IPS DF 6.9 (cell line): Measurements from ENCODE around the gene OXCT1.
"Not testable (repeated sequence)": the region's sequence is repeated elsewhere in the genome, so short reads cannot be mapped to it uniquely, and the experiment has no call there.

Source experiments
- DNase-seq: peaks from one replicate; pipeline ENCODE4 v3.0.0-alpha.2; 2013; ENCODE audit warnings: low read depth, low spot score
- H3K27ac ChIP-seq: one replicate; pipeline ENCODE4 v1.5.1; 2013; ENCODE audit warnings: low read length, control low read depth
- H3K27me3 ChIP-seq: 2 replicates; pipeline ENCODE4 v1.6.1; 2013; ENCODE audit warnings: mild to moderate bottlenecking, low read length; ENCODE audit not compliant: control insufficient read depth, insufficient read depth
- H3K36me3 ChIP-seq: 2 replicates; pipeline ENCODE4 v1.6.1; 2013; ENCODE audit warnings: low read length; ENCODE audit not compliant: control insufficient read depth, insufficient read depth
- H3K4me1 ChIP-seq: 2 replicates; pipeline ENCODE4 v1.6.1; 2013; ENCODE audit warnings: low read length; ENCODE audit not compliant: control insufficient read depth, insufficient read depth
- H3K4me3 ChIP-seq: 2 replicates; pipeline ENCODE4 v1.5.1; 2013; ENCODE audit warnings: mild to moderate bottlenecking, low read length
- H3K9me3 ChIP-seq: 2 replicates; pipeline ENCODE4 v1.6.1; 2013; ENCODE audit warnings: low read length, inconsistent platforms; ENCODE audit not compliant: control insufficient read depth, insufficient read depth
- WGBS: extraction: QIAGEN DNeasy Blood & Tissue Kit; methylation state at CpG from one replicate; pipeline ENCODE4 v1.1.7; 2013; ENCODE audit warnings: mixed read lengths, missing lambda C conversion rate; ENCODE audit not compliant: insufficient read length, insufficient coverage; 5-methylcytosine and 5-hydroxymethylcytosine counted together

OXCT1 gene

DNA sequence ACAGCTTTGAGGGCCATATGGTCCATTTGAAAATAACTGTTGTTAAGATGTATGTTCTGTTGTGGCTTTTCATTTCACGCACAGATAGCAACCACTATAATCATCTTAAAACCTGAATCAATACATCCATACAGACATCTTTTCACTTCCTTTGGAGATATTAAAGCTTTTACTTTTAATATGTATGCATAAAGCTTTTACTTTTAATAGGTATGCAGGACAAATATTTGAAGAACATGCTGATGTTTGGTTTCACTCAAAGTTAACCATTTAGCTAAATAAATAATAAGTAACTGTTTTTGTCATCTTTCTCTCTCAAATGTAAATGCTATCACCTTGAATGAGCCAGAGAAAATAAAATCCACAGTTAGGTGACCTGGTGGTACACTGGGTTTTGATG is 108.6 kb downstream of the OXCT1 start:
- Histone ChIP-seq H3K27ac (no peak overlapping the region), H3K27me3 (no peaks in the 10 kb centered on the region), H3K4me3 (no peak overlapping the region), H3K9me3 (no peaks in the 10 kb centered on the region), H3K36me3 (no peaks in the 10 kb centered on the region), H3K4me1 (no peaks in the 10 kb centered on the region)
- DNase-seq = no peak
- WGBS = no CpG with 5 or more reads among the region's 1 CpG

DNA sequence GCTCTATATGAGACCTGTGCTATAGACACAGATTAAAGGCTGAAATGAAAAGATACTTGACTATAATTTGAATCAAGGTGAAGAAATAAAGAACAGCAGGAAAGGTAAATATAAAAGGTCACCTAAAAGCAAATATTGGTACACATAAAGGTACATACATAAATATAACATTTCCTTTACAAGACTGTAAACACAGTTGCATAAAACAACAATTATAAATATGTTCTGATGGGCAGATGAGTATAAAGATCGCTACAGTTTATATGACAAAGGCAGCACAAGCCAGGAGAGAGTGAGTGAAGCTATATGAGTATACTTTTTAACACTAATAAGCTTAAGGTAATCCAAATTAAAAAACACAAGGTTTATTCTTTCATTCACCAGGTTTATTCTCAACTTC is 114.5 kb downstream of the OXCT1 start:
- WGBS = no CpG with 5 or more reads among the region's 1 CpG
- no peaks in the 10 kb centered on the region for H3K4me1 ChIP-seq
- H3K9me3 ChIP-seq = no peaks in the 10 kb centered on the region
- H3K36me3 ChIP-seq = no peaks in the 10 kb centered on the region
- DNase-seq = no peak
- no peak overlapping the region for H3K27ac ChIP-seq
- no peak overlapping the region for H3K4me3 ChIP-seq
- no peaks in the 10 kb centered on the region for H3K27me3 ChIP-seq

DNA sequence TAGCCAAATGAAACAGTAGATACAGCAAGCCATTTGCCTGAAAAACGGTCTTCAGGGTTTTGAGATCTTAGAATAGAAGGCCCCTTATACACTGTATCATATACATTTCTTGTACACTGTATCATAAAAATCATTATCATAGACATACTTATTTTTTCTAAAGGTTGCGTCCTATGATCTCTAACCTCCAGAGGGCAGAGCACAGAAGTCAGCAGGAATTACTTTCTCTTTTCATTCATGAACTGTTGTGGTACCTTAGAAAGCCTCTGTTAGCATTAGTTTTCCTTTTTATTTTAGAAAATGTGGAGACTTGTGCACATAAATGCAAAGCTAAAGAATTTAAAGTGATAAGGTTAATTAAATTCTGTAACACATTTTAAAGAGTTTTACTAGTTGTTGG is 115.4 kb downstream of the OXCT1 start:
- Histone ChIP-seq H3K27ac (no peak overlapping the region), H3K36me3 (no peaks in the 10 kb centered on the region), H3K4me1 (no peaks in the 10 kb centered on the region), H3K9me3 (no peaks in the 10 kb centered on the region), H3K4me3 (no peak overlapping the region), H3K27me3 (no peaks in the 10 kb centered on the region)
- no CpG with 5 or more reads among the region's 2 CpGs for WGBS
- DNase-seq = no peak

DNA sequence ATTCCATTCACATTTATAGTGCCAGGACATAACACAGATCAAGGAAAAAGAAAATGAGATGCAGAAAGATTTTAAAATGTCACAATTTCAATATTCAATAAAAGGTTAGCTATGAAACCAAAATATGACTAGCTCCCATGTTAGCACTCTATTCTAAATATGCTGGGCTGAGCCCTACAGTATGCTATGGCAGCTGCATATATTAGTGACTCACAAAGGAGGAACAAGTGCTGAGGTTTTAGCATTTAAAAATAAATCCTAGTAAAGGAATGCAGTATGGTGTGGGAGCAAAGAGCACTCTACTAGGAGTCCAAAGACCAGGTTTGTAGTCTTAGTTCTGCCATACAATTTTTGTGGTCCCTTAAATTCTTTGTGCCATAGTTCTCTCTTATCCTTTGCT is 118.4 kb downstream of the OXCT1 start:
- H3K27me3 ChIP-seq = no peaks in the 10 kb centered on the region
- H3K36me3 ChIP-seq = no peaks in the 10 kb centered on the region
- no peak overlapping the region for H3K27ac ChIP-seq
- no peaks in the 10 kb centered on the region for H3K9me3 ChIP-seq
- no peaks in the 10 kb centered on the region for H3K4me1 ChIP-seq
- H3K4me3 ChIP-seq = no peak overlapping the region
- DNase-seq = no peak

DNA sequence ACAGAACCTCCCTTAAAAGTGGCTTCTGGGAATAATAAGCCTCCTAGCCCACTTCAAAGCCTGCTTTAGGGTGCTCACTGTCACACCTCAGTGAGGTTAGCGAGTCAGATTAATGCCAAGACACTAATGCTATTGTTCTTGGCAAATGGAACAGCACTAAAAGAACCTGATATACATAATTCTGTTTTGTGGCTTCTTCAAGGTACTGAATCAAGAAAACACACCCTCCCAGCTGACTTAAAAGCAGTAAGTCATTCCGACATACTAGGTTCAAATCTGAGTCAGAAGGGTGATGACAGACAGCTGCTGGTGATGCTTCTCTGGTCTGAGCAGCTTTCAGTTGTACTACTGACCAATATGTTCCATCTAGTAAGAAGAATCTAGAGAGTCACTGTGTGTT is 121.6 kb downstream of the OXCT1 start:
- H3K4me1 ChIP-seq = no peaks in the 10 kb centered on the region
- H3K36me3 ChIP-seq = no peaks in the 10 kb centered on the region
- no CpG with 5 or more reads among the region's 2 CpGs for WGBS
- H3K9me3 ChIP-seq = no peaks in the 10 kb centered on the region
- H3K4me3 ChIP-seq = no peak overlapping the region
- no peak for DNase-seq
- no peaks in the 10 kb centered on the region for H3K27me3 ChIP-seq
- no peak overlapping the region for H3K27ac ChIP-seq

DNA sequence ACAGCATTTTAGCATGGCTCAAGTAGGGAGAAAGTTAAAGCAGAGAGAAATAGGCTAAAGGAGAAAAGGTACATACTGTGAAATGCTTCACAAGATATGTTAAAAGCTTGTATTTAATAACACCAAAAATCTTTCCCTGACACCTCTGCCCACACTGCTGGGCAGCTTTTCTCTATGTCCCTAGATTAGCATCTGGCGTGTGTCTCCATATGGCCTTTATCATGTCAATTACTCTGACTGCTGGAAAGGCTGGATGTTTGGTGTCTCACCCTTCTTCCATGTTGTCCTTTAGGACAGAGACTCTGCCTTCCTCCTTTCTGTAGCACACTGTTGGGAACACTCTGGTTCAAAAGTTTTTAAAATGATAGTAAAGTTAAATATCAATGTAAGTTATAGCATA is 122.5 kb downstream of the OXCT1 start:
- DNase-seq = no peak
- no peaks in the 10 kb centered on the region for H3K9me3 ChIP-seq
- H3K27ac ChIP-seq = no peak overlapping the region
- WGBS = no CpG with 5 or more reads among the region's 1 CpG
- no peaks in the 10 kb centered on the region for H3K36me3 ChIP-seq
- no peaks in the 10 kb centered on the region for H3K27me3 ChIP-seq
- no peak overlapping the region for H3K4me3 ChIP-seq
- H3K4me1 ChIP-seq = no peaks in the 10 kb centered on the region

- Histone ChIP-seq H3K4me3 (no peak overlapping the region), H3K36me3 (no peaks in the 10 kb centered on the region), H3K27me3 (no peaks in the 10 kb centered on the region), H3K27ac (no peak overlapping the region), H3K4me1 (no peaks in the 10 kb centered on the region), H3K9me3 (no peaks in the 10 kb centered on the region)
- DNase-seq = no peak
- no CpG with 5 or more reads among the region's 1 CpG for WGBS
Observed at GRCh38 chr5:41747301-41747700, 122.9 kb downstream of the OXCT1 start.

GRCh38 chr5:41742608-41743007 is 127.6 kb downstream of the OXCT1 start:
- not testable (repeated sequence) for DNase-seq, H3K27ac ChIP-seq, H3K36me3 ChIP-seq, H3K4me3 ChIP-seq, H3K9me3 ChIP-seq, H3K4me1 ChIP-seq, H3K27me3 ChIP-seq
- no CpG with 5 or more reads among the region's 1 CpG for WGBS

- H3K27ac ChIP-seq = no peak overlapping the region
- no peak for DNase-seq
- no peaks in the 10 kb centered on the region for H3K27me3 ChIP-seq
- no peaks in the 10 kb centered on the region for H3K4me1 ChIP-seq
- H3K9me3 ChIP-seq = no peaks in the 10 kb centered on the region
- H3K4me3 ChIP-seq = no peak overlapping the region
- no CpG with 5 or more reads among the region's 3 CpGs for WGBS
- no peaks in the 10 kb centered on the region for H3K36me3 ChIP-seq
Observed at GRCh38 chr5:41738710-41739354, 131.4 kb downstream of the OXCT1 start.

DNA sequence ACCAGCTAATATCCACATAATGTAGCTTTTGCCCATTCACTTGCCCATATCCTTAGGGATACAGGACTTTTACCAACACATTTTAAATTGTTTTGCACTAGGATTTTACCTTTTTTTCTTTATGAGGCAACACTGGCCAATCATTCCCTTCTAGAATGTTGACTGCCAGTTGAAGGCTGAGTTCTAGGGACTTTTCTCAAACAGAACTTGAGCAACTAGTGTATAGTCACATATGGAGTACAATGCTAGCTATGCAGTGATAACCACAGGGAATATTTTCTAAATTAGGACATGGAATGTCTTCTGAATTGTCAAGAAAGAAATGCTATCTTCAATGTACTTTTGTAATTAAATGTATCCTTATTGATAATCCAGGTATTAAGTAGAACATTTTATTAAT is 133.6 kb downstream of the OXCT1 start:
- H3K9me3 ChIP-seq = no peaks in the 10 kb centered on the region
- no peaks in the 10 kb centered on the region for H3K4me1 ChIP-seq
- H3K4me3 ChIP-seq = no peak overlapping the region
- H3K36me3 ChIP-seq = no peaks in the 10 kb centered on the region
- no peak overlapping the region for H3K27ac ChIP-seq
- H3K27me3 ChIP-seq = no peaks in the 10 kb centered on the region
- DNase-seq = no peak

DNA sequence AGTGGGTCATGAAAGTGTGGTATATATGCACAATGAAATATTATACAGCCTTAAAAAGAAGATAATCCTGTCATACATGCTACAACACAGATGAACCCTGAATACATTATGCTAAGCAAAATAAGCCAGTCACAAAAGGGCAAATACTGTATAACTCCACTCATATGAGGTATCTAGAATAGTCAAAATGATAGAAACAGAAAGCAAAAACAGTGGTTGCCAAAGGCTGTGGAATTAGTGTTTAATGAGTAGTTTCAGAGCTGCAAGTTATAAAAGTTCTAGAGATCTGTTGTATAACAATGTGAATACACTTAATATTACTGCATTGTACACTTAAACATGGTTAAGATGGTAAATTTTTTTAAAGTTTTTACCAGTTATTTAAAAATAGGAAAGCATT is 135.0 kb downstream of the OXCT1 start:
- Histone ChIP-seq H3K4me3 (no peak overlapping the region), H3K9me3 (no peaks in the 10 kb centered on the region), H3K27me3 (no peaks in the 10 kb centered on the region), H3K27ac (no peak overlapping the region), H3K36me3 (no peaks in the 10 kb centered on the region), H3K4me1 (no peaks in the 10 kb centered on the region)
- no peak for DNase-seq
